NK-92 (cell line): Measurements from ENCODE around the gene CDCP1.

ENCODE experiments used
- DNase-seq: peaks from one replicate; lab custom pipeline; 2025; ENCODE audit not compliant: unreplicated experiment; lab: John Stamatoyannopoulos, UW

Gene CDCP1

GRCh38 chr3:45116350-45116749, 29.8 kb downstream of the CDCP1 start:
- no peak for DNase-seq

- no peak for DNase-seq
These were observed 32.5 kb downstream of the CDCP1 start for GRCh38 chr3:45113625-45114050.

- DNase-seq, result no peak
These were observed 33.2 kb downstream of the CDCP1 start for GRCh38 chr3:45112939-45113338.

GRCh38 chr3:45110509-45110833, 35.7 kb downstream of the CDCP1 start:
- DNase-seq, result no peak

- no peak for DNase-seq
These were observed 36.2 kb downstream of the CDCP1 start for GRCh38 chr3:45109771-45110508.

- DNase-seq, result no peak
These were observed 39.3 kb downstream of the CDCP1 start for GRCh38 chr3:45106874-45107273.

GRCh38 chr3:45105855-45106671, 40.1 kb downstream of the CDCP1 start:
- no peak for DNase-seq

- DNase-seq, result no peak
These were observed 41.2 kb downstream of the CDCP1 start for GRCh38 chr3:45104715-45105711.

- no peak for DNase-seq
These were observed 42.1 kb downstream of the CDCP1 start for GRCh38 chr3:45103753-45104714.

- DNase-seq, result no peak
These were observed 42.8 kb downstream of the CDCP1 start for GRCh38 chr3:45103334-45103733.

- DNase-seq, result no peak
These were observed 45.2 kb downstream of the CDCP1 start for GRCh38 chr3:45100981-45101407.

GRCh38 chr3:45098310-45098709, 47.9 kb downstream of the CDCP1 start:
- no peak for DNase-seq

- DNase-seq, result no peak
These were observed 48.8 kb downstream of the CDCP1 start for GRCh38 chr3:45097296-45097883.

GRCh38 chr3:45095916-45096526, 50.2 kb downstream of the CDCP1 start:
- no peak for DNase-seq

- DNase-seq, result no peak
These were observed 53.0 kb downstream of the CDCP1 start for GRCh38 chr3:45093176-45093575.

- no peak for DNase-seq
These were observed 53.8 kb downstream of the CDCP1 start for GRCh38 chr3:45092132-45093031.

- no peak for DNase-seq
These were observed 55.3 kb downstream of the CDCP1 start for GRCh38 chr3:45090855-45091254.
